A549 (cell line): ENCODE measurements around the gene CENPU. TPM values are rescaled to one million over a fixed set of nuclear protein-coding genes. Genes with fewer than 3 reads are reported as not detected.

Source experiments
- ATAC-seq, 2 experiments: fragments of 200-7000 bp in 1 of 2; fragments of >200 bp in 1 of 2; cut with Nextera tagmentation in 1 of 2; cut with Tn5 transposase in 1 of 2; 3 replicates each; pipeline versions ENCODE4 v1.8.0 to v1.9.1; 2018 to 2020; ENCODE audit warnings: mild to moderate bottlenecking in 1 of 2, moderate library complexity in 1 of 2
- CTCF ChIA-PET: fragments of 300-600 bp; sonication (Branson Sonifier 250); formaldehyde crosslinking; extraction: SDS; loops from one replicate; lab custom pipeline; 2021; ENCODE audit warnings: antibody characterized with exemption, inconsistent platforms; lab: Yijun Ruan, JAX
- POLR2A ChIA-PET: fragments of 350-600 bp; formaldehyde crosslinking; extraction: SDS; loops from one replicate; lab custom pipeline; 2021; ENCODE audit warnings: antibody characterized with exemption, inconsistent platforms; lab: Yijun Ruan, JAX
- DNase-seq, 2 experiments: peaks; one replicate each; pipeline versions ENCODE4 v3.0.0 to v3.0.0-alpha.2; 2011 to 2016; ENCODE audit warnings: low read depth in 1 of 2, low spot score in 1 of 2
- FAIRE-seq: peaks from 2 replicates; lab custom pipeline; 2011; peaks lifted over from hg19 to GRCh38; lab: Jason Lieb, UNC
- H3K27ac ChIP-seq, 2 experiments: fragments of >200 bp; sonication (Bioruptor Twin); formaldehyde crosslinking; 3 replicates each; pipeline ENCODE4 v1.5.1; 2016 to 2017
- H3K4me1 ChIP-seq: fragments of >200 bp; sonication (Bioruptor Twin); formaldehyde crosslinking; 3 replicates; pipeline ENCODE4 v1.6.1; 2016
- H3K4me2 ChIP-seq: fragments of >200 bp; sonication (Bioruptor Twin); formaldehyde crosslinking; 3 replicates; pipeline ENCODE4 v1.6.1; 2016
- H3K4me3 ChIP-seq: fragments of >200 bp; sonication (Bioruptor Twin); formaldehyde crosslinking; 3 replicates; pipeline ENCODE4 v1.5.1; 2016
- H3K9me3 ChIP-seq: fragments of >200 bp; sonication (Bioruptor Twin); formaldehyde crosslinking; 3 replicates; pipeline ENCODE4 v1.6.1; 2016
- CBX2 ChIP-seq: fragments of 200-600 bp; sonication (generic); IDR thresholded peaks from 2 replicates; pipeline ENCODE4 v1.6.1; 2016; ENCODE audit warnings: low read depth, mild to moderate bottlenecking, borderline replicate concordance
- CBX8 ChIP-seq: fragments of 200-600 bp; sonication (generic); IDR thresholded peaks from 2 replicates; pipeline ENCODE4 v1.6.1; 2016
- CHD4 ChIP-seq: fragments of 200-600 bp; sonication (generic); IDR thresholded peaks from 2 replicates; pipeline ENCODE4 v1.6.1; 2016; ENCODE audit warnings: antibody characterized with exemption, mild to moderate bottlenecking, borderline replicate concordance
- EHMT2 ChIP-seq: fragments of 200-600 bp; sonication (generic); IDR thresholded peaks from 2 replicates; pipeline ENCODE4 v1.6.1; 2016; ENCODE audit warnings: antibody characterized with exemption, low read depth, mild to moderate bottlenecking, moderate library complexity
- FOSL2 ChIP-seq, 2 experiments: fragments of 450-650 bp in 1 of 2; fragments of >200 bp in 1 of 2; sonication (Bioruptor Twin) in 1 of 2; formaldehyde crosslinking; IDR thresholded peaks; 2 replicates each; pipeline versions ENCODE4 v1.5.0 to v1.6.1; 2016 to 2020; ENCODE audit warnings: mild to moderate bottlenecking in 1 of 2, moderate library complexity in 1 of 2
- HDAC2 ChIP-seq: fragments of 200-600 bp; sonication (generic); IDR thresholded peaks from 2 replicates; pipeline ENCODE4 v1.6.1; 2016
- HOXB5 ChIP-seq: fragments of 250-450 bp; sonication (Bioruptor Pico); IDR thresholded peaks from 2 replicates; pipeline ENCODE4 v1.5.0; 2020; ENCODE audit warnings: mild to moderate bottlenecking, moderate library complexity
- NFE2L2 ChIP-seq: fragments of 150-350 bp; conservative IDR thresholded peaks from 2 replicates; pipeline ENCODE4 v1.6.1; 2014; ENCODE audit warnings: low read length
- NR3C1 ChIP-seq: fragments of >200 bp; sonication (Bioruptor Twin); formaldehyde crosslinking; IDR thresholded peaks from 3 replicates; pipeline ENCODE4 v1.6.1; 2017
- POLR2A ChIP-seq: IDR thresholded peaks from 2 replicates; pipeline ENCODE4 v1.6.1; 2012; ENCODE audit warnings: mild to moderate bottlenecking, low read length
- RAD21 ChIP-seq, 2 experiments: fragments of >200 bp in 1 of 2; sonication (Bioruptor Twin) in 1 of 2; formaldehyde crosslinking in 1 of 2; IDR thresholded peaks in 1 of 2; conservative IDR thresholded peaks in 1 of 2; 2 replicates in 1 of 2; 3 replicates in 1 of 2; pipeline ENCODE4 v1.6.1; 2012 to 2018; ENCODE audit warnings: inconsistent platforms in 1 of 2
- RCOR1 ChIP-seq: fragments of 150-350 bp; IDR thresholded peaks from 2 replicates; pipeline ENCODE4 v1.6.1; 2014; ENCODE audit warnings: antibody characterized with exemption, low read length, low read depth
- TP53 ChIP-seq: fragments of 250-450 bp; sonication (Bioruptor Pico); IDR thresholded peaks from 2 replicates; pipeline ENCODE4 v1.5.0; 2021; ENCODE audit warnings: mild to moderate bottlenecking, moderate library complexity
- ZC3H11A ChIP-seq: fragments of 450-650 bp; IDR thresholded peaks from 2 replicates; pipeline ENCODE4 v1.6.1; 2014; ENCODE audit warnings: antibody characterized with exemption, mild to moderate bottlenecking
- ZFP36 ChIP-seq: fragments of 450-650 bp; IDR thresholded peaks from 2 replicates; pipeline ENCODE4 v1.6.1; 2014; ENCODE audit warnings: borderline replicate concordance; ENCODE audit not compliant: partially characterized antibody
- ZNF302 ChIP-seq: fragments of 250-450 bp; sonication (Bioruptor Pico); IDR thresholded peaks from 2 replicates; pipeline ENCODE4 v1.9.0; 2021; ENCODE audit warnings: inconsistent platforms, mild to moderate bottlenecking, moderate library complexity
- ZSCAN20 ChIP-seq: fragments of 250-450 bp; sonication (Bioruptor Pico); IDR thresholded peaks from 2 replicates; pipeline ENCODE4 v1.8.0; 2022; ENCODE audit warnings: mild to moderate bottlenecking, moderate library complexity
- WGBS: methylation state at CpG from one replicate; pipeline ENCODE4 v1.1.6; 2017; ENCODE audit errors: missing lambda C conversion rate; 5-methylcytosine and 5-hydroxymethylcytosine counted together
- polyA plus RNA-seq, 4 experiments: library from polyadenylated mRNA; depleted of rRNA in 3 of 4; stranded (reverse); fragments of >200 nt; fragmentation: RNase III in 1 of 4; extraction: RNeasy Plus Mini Kit Qiagen cat#74134 plus additional on column Dnase treatment in 1 of 4; gene quantifications; 2 replicates in 3 of 4; 3 replicates in 1 of 4; pipeline ENCODE4 v1.2.3, GENCODE V29; 2011 to 2017
- TF ChIP-seq, protein P1 (sequence below): fragments of >200 bp; sonication (Bioruptor Twin); formaldehyde crosslinking; IDR thresholded peaks from 3 replicates; pipeline ENCODE4 v1.5.1; 2016
- TF ChIP-seq, protein P2 (sequence below): fragments of 200-600 bp; sonication (generic); IDR thresholded peaks from 2 replicates; pipeline ENCODE4 v1.6.1; 2016; ENCODE audit warnings: antibody characterized with exemption, mild to moderate bottlenecking, moderate library complexity
- TF ChIP-seq, protein P3 (sequence below): fragments of 450-650 bp; IDR thresholded peaks from 2 replicates; pipeline ENCODE4 v1.6.1; 2014; ENCODE audit warnings: antibody characterized with exemption
- TF ChIP-seq, protein P4 (sequence below): fragments of 250-450 bp; sonication (Bioruptor Pico); IDR thresholded peaks from 2 replicates; pipeline ENCODE4 v1.5.0; 2020; ENCODE audit warnings: low read depth, mild to moderate bottlenecking, moderate library complexity
- TF ChIP-seq, protein P5 (sequence below): fragments of 250-450 bp; sonication (Bioruptor Pico); IDR thresholded peaks from 2 replicates; pipeline ENCODE4 v1.5.0; 2021; ENCODE audit warnings: mild to moderate bottlenecking, moderate library complexity, borderline replicate concordance
- TF ChIP-seq, protein P6 (sequence below): IDR thresholded peaks from 2 replicates; pipeline ENCODE4 v1.6.1; 2012; ENCODE audit warnings: low read depth, borderline replicate concordance
- TF ChIP-seq, protein P7 (sequence below): IDR thresholded peaks from 2 replicates; pipeline ENCODE4 v1.6.1; 2012

The CENPU gene
- polyA plus RNA-seq, 2 of the 4 experiments (the other 2 are of a cell fraction): 22.9 to 28.4 TPM

DNA sequence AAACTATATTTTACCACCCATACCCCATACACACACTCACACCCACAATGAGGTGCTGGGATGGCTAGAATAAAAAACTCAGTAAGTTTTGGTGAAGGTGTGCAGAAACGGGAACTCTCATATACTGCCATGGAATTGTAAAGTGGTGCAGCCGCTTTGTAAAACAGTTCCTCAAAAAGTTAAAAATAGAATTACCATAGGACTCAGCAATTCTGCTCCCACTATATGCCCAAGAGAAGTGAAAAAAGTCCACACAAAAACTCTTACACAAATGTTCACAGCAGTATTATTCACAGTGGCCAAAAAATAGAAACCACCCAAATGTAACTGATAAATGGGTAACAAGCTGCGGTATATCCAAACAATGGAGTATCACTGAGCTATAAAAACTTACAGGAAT is 6.5 kb downstream of the CENPU start:
- Histone ChIP-seq H3K4me3 (no peak overlapping the region), H3K9me3 (no peaks in the 10 kb centered on the region), H3K27ac (no peak overlapping the region), H3K4me1 (no peaks in the 10 kb centered on the region; the same call in 2 of the 3 replicates), H3K4me2 (no peak overlapping the region)
- no peak for FAIRE-seq
- CTCF ChIA-PET: no interaction called here
- no peak for TF ChIP-seq CHD4
- TF ChIP-seq, protein P1, sequence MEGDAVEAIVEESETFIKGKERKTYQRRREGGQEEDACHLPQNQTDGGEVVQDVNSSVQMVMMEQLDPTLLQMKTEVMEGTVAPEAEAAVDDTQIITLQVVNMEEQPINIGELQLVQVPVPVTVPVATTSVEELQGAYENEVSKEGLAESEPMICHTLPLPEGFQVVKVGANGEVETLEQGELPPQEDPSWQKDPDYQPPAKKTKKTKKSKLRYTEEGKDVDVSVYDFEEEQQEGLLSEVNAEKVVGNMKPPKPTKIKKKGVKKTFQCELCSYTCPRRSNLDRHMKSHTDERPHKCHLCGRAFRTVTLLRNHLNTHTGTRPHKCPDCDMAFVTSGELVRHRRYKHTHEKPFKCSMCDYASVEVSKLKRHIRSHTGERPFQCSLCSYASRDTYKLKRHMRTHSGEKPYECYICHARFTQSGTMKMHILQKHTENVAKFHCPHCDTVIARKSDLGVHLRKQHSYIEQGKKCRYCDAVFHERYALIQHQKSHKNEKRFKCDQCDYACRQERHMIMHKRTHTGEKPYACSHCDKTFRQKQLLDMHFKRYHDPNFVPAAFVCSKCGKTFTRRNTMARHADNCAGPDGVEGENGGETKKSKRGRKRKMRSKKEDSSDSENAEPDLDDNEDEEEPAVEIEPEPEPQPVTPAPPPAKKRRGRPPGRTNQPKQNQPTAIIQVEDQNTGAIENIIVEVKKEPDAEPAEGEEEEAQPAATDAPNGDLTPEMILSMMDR: no peak
- TF ChIP-seq, protein P2, sequence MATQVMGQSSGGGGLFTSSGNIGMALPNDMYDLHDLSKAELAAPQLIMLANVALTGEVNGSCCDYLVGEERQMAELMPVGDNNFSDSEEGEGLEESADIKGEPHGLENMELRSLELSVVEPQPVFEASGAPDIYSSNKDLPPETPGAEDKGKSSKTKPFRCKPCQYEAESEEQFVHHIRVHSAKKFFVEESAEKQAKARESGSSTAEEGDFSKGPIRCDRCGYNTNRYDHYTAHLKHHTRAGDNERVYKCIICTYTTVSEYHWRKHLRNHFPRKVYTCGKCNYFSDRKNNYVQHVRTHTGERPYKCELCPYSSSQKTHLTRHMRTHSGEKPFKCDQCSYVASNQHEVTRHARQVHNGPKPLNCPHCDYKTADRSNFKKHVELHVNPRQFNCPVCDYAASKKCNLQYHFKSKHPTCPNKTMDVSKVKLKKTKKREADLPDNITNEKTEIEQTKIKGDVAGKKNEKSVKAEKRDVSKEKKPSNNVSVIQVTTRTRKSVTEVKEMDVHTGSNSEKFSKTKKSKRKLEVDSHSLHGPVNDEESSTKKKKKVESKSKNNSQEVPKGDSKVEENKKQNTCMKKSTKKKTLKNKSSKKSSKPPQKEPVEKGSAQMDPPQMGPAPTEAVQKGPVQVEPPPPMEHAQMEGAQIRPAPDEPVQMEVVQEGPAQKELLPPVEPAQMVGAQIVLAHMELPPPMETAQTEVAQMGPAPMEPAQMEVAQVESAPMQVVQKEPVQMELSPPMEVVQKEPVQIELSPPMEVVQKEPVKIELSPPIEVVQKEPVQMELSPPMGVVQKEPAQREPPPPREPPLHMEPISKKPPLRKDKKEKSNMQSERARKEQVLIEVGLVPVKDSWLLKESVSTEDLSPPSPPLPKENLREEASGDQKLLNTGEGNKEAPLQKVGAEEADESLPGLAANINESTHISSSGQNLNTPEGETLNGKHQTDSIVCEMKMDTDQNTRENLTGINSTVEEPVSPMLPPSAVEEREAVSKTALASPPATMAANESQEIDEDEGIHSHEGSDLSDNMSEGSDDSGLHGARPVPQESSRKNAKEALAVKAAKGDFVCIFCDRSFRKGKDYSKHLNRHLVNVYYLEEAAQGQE: no peak
- TF ChIP-seq, protein P3, sequence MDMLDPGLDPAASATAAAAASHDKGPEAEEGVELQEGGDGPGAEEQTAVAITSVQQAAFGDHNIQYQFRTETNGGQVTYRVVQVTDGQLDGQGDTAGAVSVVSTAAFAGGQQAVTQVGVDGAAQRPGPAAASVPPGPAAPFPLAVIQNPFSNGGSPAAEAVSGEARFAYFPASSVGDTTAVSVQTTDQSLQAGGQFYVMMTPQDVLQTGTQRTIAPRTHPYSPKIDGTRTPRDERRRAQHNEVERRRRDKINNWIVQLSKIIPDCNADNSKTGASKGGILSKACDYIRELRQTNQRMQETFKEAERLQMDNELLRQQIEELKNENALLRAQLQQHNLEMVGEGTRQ: no peak
- TF ChIP-seq TP53: no peak
- TF ChIP-seq HOXB5 (CRISPR knock-in tag): no peak
- TF ChIP-seq, protein P4, sequence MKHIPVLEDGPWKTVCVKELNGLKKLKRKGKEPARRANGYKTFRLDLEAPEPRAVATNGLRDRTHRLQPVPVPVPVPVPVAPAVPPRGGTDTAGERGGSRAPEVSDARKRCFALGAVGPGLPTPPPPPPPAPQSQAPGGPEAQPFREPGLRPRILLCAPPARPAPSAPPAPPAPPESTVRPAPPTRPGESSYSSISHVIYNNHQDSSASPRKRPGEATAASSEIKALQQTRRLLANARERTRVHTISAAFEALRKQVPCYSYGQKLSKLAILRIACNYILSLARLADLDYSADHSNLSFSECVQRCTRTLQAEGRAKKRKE (CRISPR knock-in tag): no peak
- TF ChIP-seq ZFP36: no peak
- TF ChIP-seq HDAC2: no peak
- TF ChIP-seq FOSL2 (IDR thresholded peaks at IDR 0.05): no peak
- no peak for TF ChIP-seq FOSL2 (CRISPR knock-in tag; IDR thresholded peaks at IDR 0.05)
- no peak for TF ChIP-seq CBX8
- TF ChIP-seq, protein P5, sequence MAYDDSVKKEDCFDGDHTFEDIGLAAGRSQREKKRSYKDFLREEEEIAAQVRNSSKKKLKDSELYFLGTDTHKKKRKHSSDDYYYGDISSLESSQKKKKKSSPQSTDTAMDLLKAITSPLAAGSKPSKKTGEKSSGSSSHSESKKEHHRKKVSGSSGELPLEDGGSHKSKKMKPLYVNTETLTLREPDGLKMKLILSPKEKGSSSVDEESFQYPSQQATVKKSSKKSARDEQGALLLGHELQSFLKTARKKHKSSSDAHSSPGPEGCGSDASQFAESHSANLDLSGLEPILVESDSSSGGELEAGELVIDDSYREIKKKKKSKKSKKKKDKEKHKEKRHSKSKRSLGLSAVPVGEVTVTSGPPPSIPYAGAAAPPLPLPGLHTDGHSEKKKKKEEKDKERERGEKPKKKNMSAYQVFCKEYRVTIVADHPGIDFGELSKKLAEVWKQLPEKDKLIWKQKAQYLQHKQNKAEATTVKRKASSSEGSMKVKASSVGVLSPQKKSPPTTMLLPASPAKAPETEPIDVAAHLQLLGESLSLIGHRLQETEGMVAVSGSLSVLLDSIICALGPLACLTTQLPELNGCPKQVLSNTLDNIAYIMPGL (CRISPR knock-in tag): no peak
- TF ChIP-seq ZC3H11A: no peak
- TF ChIP-seq NFE2L2: no peak
- no peak for ATAC-seq
- POLR2A ChIA-PET: no interaction called here
- WGBS: 95% methylated on average over 3 of the region's 3 CpGs
- DNase-seq: no peak

DNA sequence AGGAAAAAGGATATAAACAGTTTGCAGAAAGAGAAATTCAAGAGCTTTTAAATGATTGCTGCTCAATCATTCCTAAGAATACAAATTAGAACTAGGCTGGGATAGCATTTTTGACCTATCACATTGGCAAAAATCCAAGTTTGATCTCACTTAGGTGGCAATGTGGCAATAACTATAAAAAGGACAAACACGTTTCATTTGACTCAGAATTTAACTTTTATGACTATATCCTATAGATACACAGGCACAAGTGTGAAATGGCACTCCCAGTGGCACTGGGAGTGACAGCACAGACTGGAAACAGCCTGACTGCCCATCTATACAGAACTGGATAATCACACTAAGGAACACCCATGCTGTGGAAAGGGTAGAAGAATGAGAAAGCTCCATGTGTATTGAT is 11.1 kb downstream of the CENPU start:
- 0 out of 6 replicates have a peak, but pooled peaks of 1 of the 2 experiments have one; percentile 70 for ATAC-seq
- TF ChIP-seq, protein P6, sequence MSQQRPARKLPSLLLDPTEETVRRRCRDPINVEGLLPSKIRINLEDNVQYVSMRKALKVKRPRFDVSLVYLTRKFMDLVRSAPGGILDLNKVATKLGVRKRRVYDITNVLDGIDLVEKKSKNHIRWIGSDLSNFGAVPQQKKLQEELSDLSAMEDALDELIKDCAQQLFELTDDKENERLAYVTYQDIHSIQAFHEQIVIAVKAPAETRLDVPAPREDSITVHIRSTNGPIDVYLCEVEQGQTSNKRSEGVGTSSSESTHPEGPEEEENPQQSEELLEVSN: no peak
- TF ChIP-seq EHMT2 (no peak), ZSCAN20 (CRISPR knock-in tag) (no peak), RAD21 (conservative IDR thresholded peaks at IDR 0.05 in 1 of 2, IDR thresholded peaks at IDR 0.05 in 1 of 2) (no peak), NR3C1 (no peak), CBX2 (no peak), ZNF302 (CRISPR knock-in tag) (no peak), POLR2A (no peak), RCOR1 (no peak)
- TF ChIP-seq, protein P1: no peak
- TF ChIP-seq, protein P7, sequence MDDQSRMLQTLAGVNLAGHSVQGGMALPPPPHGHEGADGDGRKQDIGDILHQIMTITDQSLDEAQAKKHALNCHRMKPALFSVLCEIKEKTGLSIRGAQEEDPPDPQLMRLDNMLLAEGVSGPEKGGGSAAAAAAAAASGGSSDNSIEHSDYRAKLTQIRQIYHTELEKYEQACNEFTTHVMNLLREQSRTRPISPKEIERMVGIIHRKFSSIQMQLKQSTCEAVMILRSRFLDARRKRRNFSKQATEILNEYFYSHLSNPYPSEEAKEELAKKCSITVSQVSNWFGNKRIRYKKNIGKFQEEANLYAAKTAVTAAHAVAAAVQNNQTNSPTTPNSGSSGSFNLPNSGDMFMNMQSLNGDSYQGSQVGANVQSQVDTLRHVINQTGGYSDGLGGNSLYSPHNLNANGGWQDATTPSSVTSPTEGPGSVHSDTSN: no peak

More for the DNA sequence above, 11.1 kb downstream of the CENPU start:
- POLR2A ChIA-PET: interaction anchor here (1.3 kb wide), 1 partner anchor 11 kb away, joined by 3 read pairs; the partner anchor contains the start of gene CENPU
- H3K4me1 ChIP-seq: no peaks in the 10 kb centered on the region
- H3K4me2 ChIP-seq: no peak overlapping the region
- FAIRE-seq (no peak), DNase-seq (no peak)
- CTCF ChIA-PET: interaction anchor here (0.9 to 3.4 kb wide), 2 partner anchors 10 to 269 kb away, joined by 3 to 13 read pairs; partner anchors contain the start of gene CENPU
- no peaks in the 10 kb centered on the region for H3K9me3 ChIP-seq
- 64% methylated on average over 1 of the region's 1 CpG for WGBS
- no peak overlapping the region for H3K4me3 ChIP-seq
- H3K27ac ChIP-seq: no peak overlapping the region
